HepG2 (cell line): ENCODE data around the gene FAM81A. TPM values are rescaled to one million over a fixed set of nuclear protein-coding genes. Genes with fewer than 3 reads are reported as not detected.

Source experiments
- ATAC-seq: fragments of 200-7000 bp; cut with Tn5 transposase; 3 replicates; pipeline ENCODE4 v1.9.1; 2020; ENCODE audit warnings: mild to moderate bottlenecking, moderate library complexity
- BruUV-seq: library from RNA; stranded (reverse); fragments of 400-500 nt; replicated peaks from 2 replicates; lab custom pipeline; 2021; lab: Mats Ljungman, UMichigan
- CTCF ChIA-PET: fragments of 300-600 bp; formaldehyde crosslinking; extraction: SDS; loops from one replicate; lab custom pipeline; 2021; ENCODE audit warnings: low total read pairs, inconsistent platforms, low intra/inter-chr PET ratio; lab: Yijun Ruan, JAX
- POLR2A ChIA-PET: fragments of 350-600 bp; sonication (Branson Sonifier 250); formaldehyde crosslinking; loops from one replicate; lab custom pipeline; 2020; ENCODE audit warnings: antibody characterized with exemption, inconsistent platforms; lab: Yijun Ruan, JAX
- DNase-seq: peaks from one replicate; pipeline ENCODE4 v3.0.0-alpha.2; 2015; ENCODE audit warnings: low spot score
- FAIRE-seq: peaks from 3 replicates; lab custom pipeline; 2011; peaks lifted over from hg19 to GRCh38; lab: Jason Lieb, UNC
- H2AFZ ChIP-seq: one replicate; pipeline ENCODE4 v1.6.1; 2011; ENCODE audit warnings: low read length, inconsistent platforms
- H3K27ac ChIP-seq: fragments of 300-600 bp; 3 replicates; pipeline ENCODE4 v1.8.0; 2011; ENCODE audit warnings: mixed run types, mild to moderate bottlenecking, mixed read lengths, low read length, inconsistent platforms; ENCODE audit not compliant: insufficient read depth; ENCODE audit errors: extremely low read length
- H3K27me3 ChIP-seq, 2 experiments: fragments of 200-600 bp in 1 of 2; 2 replicates in 1 of 2; 3 replicates in 1 of 2; pipeline versions ENCODE4 v1.6.0 to v1.8.0; 2011; ENCODE audit warnings: low read length in 2 of 2, mild to moderate bottlenecking in 2 of 2, moderate library complexity in 2 of 2, inconsistent platforms in 1 of 2; ENCODE audit not compliant: insufficient read depth in 2 of 2, control insufficient read depth in 1 of 2
- H3K36me3 ChIP-seq, 2 experiments: fragments of 200-600 bp in 1 of 2; replicated peaks in 1 of 2; 2 replicates in 1 of 2; 3 replicates in 1 of 2; pipeline versions ENCODE4 v1.5.1 to v1.8.0; 2011; ENCODE audit warnings: low read length in 2 of 2, inconsistent platforms in 1 of 2; ENCODE audit not compliant: insufficient read depth in 2 of 2, control insufficient read depth in 1 of 2
- H3K4me1 ChIP-seq: 2 replicates; pipeline ENCODE4 v1.5.1; 2012; ENCODE audit warnings: low read length, inconsistent platforms; ENCODE audit not compliant: insufficient read depth
- H3K4me2 ChIP-seq: 2 replicates; pipeline ENCODE4 v1.6.0; 2011; ENCODE audit warnings: low read depth, low read length, inconsistent platforms
- H3K4me3 ChIP-seq, 3 experiments: fragments of 200-600 bp in 1 of 3; sonication (generic), shearing (Covaris generic) in 1 of 3; replicated peaks in 1 of 3; 2 replicates each; pipeline ENCODE4 v1.5.1; 2011 to 2016; ENCODE audit warnings: low read length in 3 of 3, inconsistent platforms in 2 of 3, low read depth in 2 of 3, mild to moderate bottlenecking in 2 of 3, control low read depth in 1 of 3, mixed read lengths in 1 of 3; ENCODE audit not compliant: insufficient read depth in 1 of 3
- H3K79me2 ChIP-seq: one replicate; pipeline ENCODE4 v1.6.1; 2011; ENCODE audit warnings: low read length, inconsistent platforms; ENCODE audit not compliant: insufficient read depth
- H3K9ac ChIP-seq: 2 replicates; pipeline ENCODE4 v1.6.0; 2011; ENCODE audit warnings: mild to moderate bottlenecking, low read depth, low read length, inconsistent platforms; ENCODE audit not compliant: insufficient read depth
- H3K9me3 ChIP-seq: 2 replicates; pipeline ENCODE4 v1.5.1; 2012; ENCODE audit warnings: mild to moderate bottlenecking, low read length
- H4K20me1 ChIP-seq: 2 replicates; pipeline ENCODE4 v1.6.0; 2011; ENCODE audit warnings: inconsistent platforms, mild to moderate bottlenecking, low read length, moderate library complexity; ENCODE audit not compliant: insufficient read depth
- ATF7-NPFF ChIP-seq: sonication (generic); formaldehyde crosslinking; IDR thresholded peaks from 2 replicates; pipeline ENCODE4 v1.8.1; 2023; ENCODE audit warnings: mild to moderate bottlenecking, low read depth, missing genetic modification reagents, moderate library complexity
- NFYC ChIP-seq: IDR thresholded peaks from 2 replicates; pipeline ENCODE4 v1.6.1; 2016; ENCODE audit warnings: missing genetic modification reagents, missing compliant biosample characterization
- TOE1 ChIP-seq: sonication (generic); formaldehyde crosslinking; IDR thresholded peaks from 2 replicates; pipeline ENCODE4 v1.4.0; 2020; ENCODE audit warnings: mild to moderate bottlenecking, missing genetic modification reagents
- ZNF225 ChIP-seq: sonication (generic); formaldehyde crosslinking; IDR thresholded peaks from 2 replicates; pipeline ENCODE4 v1.4.0; 2020; ENCODE audit warnings: mild to moderate bottlenecking, missing genetic modification reagents
- WGBS: methylation state at CpG from one replicate; pipeline ENCODE4 v1.1.6; 2017; ENCODE audit warnings: low lambda C conversion rate; 5-methylcytosine and 5-hydroxymethylcytosine counted together
- in situ Hi-C: cut with HindIII; loops from 2 replicates; pipeline ENCODE4 v1.10.0; 2017; ENCODE audit warnings: low pct_unique_long_range_greater_than_20kb; ENCODE audit not compliant: extremely low pct_ligation_motif_present
- intact Hi-C: fragments of 100-400 bp; cut with micrococcal nuclease; formaldehyde crosslinking; loops from one replicate; pipeline ENCODE4 v1.10.0; 2022; ENCODE audit not compliant: unreplicated experiment
- polyA plus RNA-seq, 8 experiments: library from polyadenylated mRNA; depleted of rRNA in 3 of 8; stranded (reverse) in 7 of 8; unstranded in 1 of 8; fragments of >200 nt; fragmentation: Illumina TruSeq in 4 of 8; extraction: Trizol in 4 of 8; gene quantifications; 2 replicates each; pipeline versions ENCODE4 v1.2.1 to v1.2.3, GENCODE V29; 2011 to 2016; ENCODE audit warnings: low read depth in 4 of 8, missing spikeins in 1 of 8, mixed read lengths in 1 of 8; ENCODE audit not compliant: insufficient read depth in 1 of 8
- total RNA-seq, 5 experiments: library from RNA; depleted of rRNA; stranded (reverse); fragments of >200 nt; fragmentation: Illumina TruSeq; extraction: Trizol; gene quantifications; 2 replicates each; pipeline ENCODE4 v1.2.3, GENCODE V29; 2016; ENCODE audit warnings: low read depth in 1 of 5

The FAM81A gene
- total and polyA plus RNA-seq, 2 of the 13 experiments (the other 11 are each of a cell fraction or from before 2014, with no cell fraction given), result 0.09 TPM; not detected in 1

GRCh38 chr15:59396679-59397078 is 41.3 kb upstream of the FAM81A start:
- no peak overlapping the region for H3K4me3 ChIP-seq
- FAIRE-seq (no peak), DNase-seq (no peak), ATAC-seq (no peak)
- no peak overlapping the region for H3K27ac ChIP-seq
- no peaks in the 10 kb centered on the region for H3K79me2 ChIP-seq
- peaks cover 26% of the 10 kb centered on the region for H3K4me1 ChIP-seq
- no peak overlapping the region for H3K4me2 ChIP-seq
- BruUV-seq, result no TSS peak
- H4K20me1 ChIP-seq, result no peaks in the 10 kb centered on the region
- peaks cover 0 to 55% of the 10 kb centered on the region in 2 experiments for H3K27me3 ChIP-seq
- ChIA-PET CTCF (no interaction called here), POLR2A (no interaction called here)
- H2AFZ ChIP-seq, result no peak overlapping the region
- no peak for TF ChIP-seq ATF7-NPFF (CRISPR knock-in tag)
- no peaks in the 10 kb centered on the region for H3K9me3 ChIP-seq
- H3K9ac ChIP-seq, result no peak overlapping the region
- in situ Hi-C loops (no loop called here), intact Hi-C loops (no loop called here)
- no peaks in the 10 kb centered on the region for H3K36me3 ChIP-seq
- WGBS, result 2% methylated on average over 3 of the region's 3 CpGs

GRCh38 chr15:59398220-59398619 is 39.8 kb upstream of the FAM81A start:
- DNase-seq, result no peak
- in situ Hi-C loops, result no loop called here
- Histone ChIP-seq H3K4me1 (peaks cover 31% of the 10 kb centered on the region), H3K36me3 (no peaks in the 10 kb centered on the region)
- no peak for TF ChIP-seq TOE1 (CRISPR knock-in tag)
- TF ChIP-seq NFYC (CRISPR knock-in tag), result no peak
- no peak for TF ChIP-seq ZNF225 (CRISPR knock-in tag)
- TF ChIP-seq, all 625 proteins: peak for 0
- POLR2A ChIA-PET, result no interaction called here
- Histone ChIP-seq H3K4me2 (no peak overlapping the region), H4K20me1 (no peaks in the 10 kb centered on the region), H3K27ac (no peak overlapping the region), H3K79me2 (no peaks in the 10 kb centered on the region), H3K4me3 (no peak overlapping the region), H2AFZ (no peak overlapping the region), H3K9ac (no peak overlapping the region), H3K27me3 (peaks cover 0 to 55% of the 10 kb centered on the region in 2 experiments), H3K9me3 (no peaks in the 10 kb centered on the region)
- ATAC-seq (no peak), FAIRE-seq (no peak)
- CTCF ChIA-PET, result no interaction called here
- intact Hi-C loops, result no loop called here
- WGBS, result 0% methylated on average over 1 of the region's 1 CpG
- no TSS peak for BruUV-seq
